H1 (cell line): ENCODE results near the gene LIG3. TPM values are rescaled to one million over a fixed set of nuclear protein-coding genes. Genes with fewer than 3 reads are reported as not detected.

Source experiments
- CTCF ChIA-PET: fragments of 300-600 bp; sonication (Branson Sonifier 250); formaldehyde crosslinking; loops from one replicate; lab custom pipeline; 2021; ENCODE audit not compliant: partially characterized antibody; lab: Charles Lee
- POLR2A ChIA-PET: fragments of 300-600 bp; sonication (Branson Sonifier 250); formaldehyde crosslinking; loops from one replicate; lab custom pipeline; 2021; ENCODE audit warnings: inconsistent platforms; ENCODE audit not compliant: partially characterized antibody; lab: Charles Lee
- DNase-seq, 2 experiments: peaks; one replicate each; pipeline versions ENCODE4 v3.0.0 to v3.0.0-alpha.2; 2010 to 2022; ENCODE audit warnings: low spot score in 2 of 2, low read depth in 1 of 2, mixed read lengths in 1 of 2
- FAIRE-seq: peaks from 2 replicates; lab custom pipeline; 2011; peaks lifted over from hg19 to GRCh38; lab: Jason Lieb, UNC
- H2AFZ ChIP-seq: 2 replicates; pipeline ENCODE4 v1.8.1; 2012; ENCODE audit warnings: low read length, inconsistent platforms
- H2AK5ac ChIP-seq: 2 replicates; pipeline ENCODE4 v1.6.1; 2013; ENCODE audit warnings: low read depth, low read length
- H2BK120ac ChIP-seq: replicated peaks from 2 replicates; pipeline ENCODE3; 2013; ENCODE audit warnings: low read depth, low read length, inconsistent platforms
- H2BK12ac ChIP-seq: 2 replicates; pipeline ENCODE4 v1.6.1; 2013; ENCODE audit warnings: low read depth, low read length
- H2BK15ac ChIP-seq: 2 replicates; pipeline ENCODE4 v1.6.1; 2013; ENCODE audit warnings: low read length
- H2BK20ac ChIP-seq: 2 replicates; pipeline ENCODE4 v1.6.1; 2013; ENCODE audit warnings: low read length
- H2BK5ac ChIP-seq: 2 replicates; pipeline ENCODE4 v1.6.1; 2013; ENCODE audit warnings: low read depth, low read length
- H3K14ac ChIP-seq: 2 replicates; pipeline ENCODE4 v1.6.1; 2013; ENCODE audit warnings: inconsistent platforms; ENCODE audit not compliant: insufficient read length
- H3K18ac ChIP-seq: 2 replicates; pipeline ENCODE4 v1.6.1; 2013; ENCODE audit warnings: low read length; ENCODE audit errors: extremely low read depth
- H3K23ac ChIP-seq: 2 replicates; pipeline ENCODE4 v1.6.1; 2013; ENCODE audit warnings: inconsistent platforms; ENCODE audit not compliant: insufficient read length
- H3K23me2 ChIP-seq: 2 replicates; pipeline ENCODE4 v1.6.1; 2013; ENCODE audit warnings: low read depth, low read length
- H3K27ac ChIP-seq: 2 replicates; pipeline ENCODE4 v1.6.1; 2011; ENCODE audit warnings: low read depth, low read length, inconsistent platforms
- H3K27me3 ChIP-seq, 4 experiments: replicated peaks in 1 of 4; 1 replicate in 1 of 4; 2 replicates in 3 of 4; pipeline versions ENCODE4 v1.6.1 to v1.8.1; 2011 to 2013; ENCODE audit warnings: low read length in 3 of 4, mild to moderate bottlenecking in 3 of 4, inconsistent platforms in 2 of 4, mixed read lengths in 2 of 4, moderate library complexity in 1 of 4; ENCODE audit not compliant: control insufficient read depth in 3 of 4, insufficient read depth in 3 of 4; ENCODE audit errors: extremely low read depth in 1 of 4
- H3K36me3 ChIP-seq, 4 experiments: 2 replicates each; pipeline versions ENCODE4 v1.6.1 to v1.8.1; 2011 to 2013; ENCODE audit warnings: mild to moderate bottlenecking in 4 of 4, low read length in 3 of 4, moderate library complexity in 2 of 4, control low read depth in 1 of 4, inconsistent platforms in 1 of 4; ENCODE audit not compliant: insufficient read depth in 4 of 4, control insufficient read depth in 2 of 4
- H3K4ac ChIP-seq: replicated peaks from 2 replicates; pipeline ENCODE3; 2013; ENCODE audit warnings: low read length, low read depth, mixed read lengths, inconsistent platforms; ENCODE audit not compliant: insufficient read length
- H3K4me1 ChIP-seq, 4 experiments: replicated peaks in 1 of 4; 1 replicate in 1 of 4; 2 replicates in 3 of 4; pipeline versions ENCODE4 v1.6.1 to v1.8.1; 2011 to 2013; ENCODE audit warnings: low read length in 3 of 4, inconsistent platforms in 2 of 4, mixed read lengths in 1 of 4; ENCODE audit not compliant: insufficient read depth in 4 of 4, control insufficient read depth in 3 of 4
- H3K4me2 ChIP-seq, 2 experiments: 2 replicates each; pipeline versions ENCODE4 v1.6.1 to v1.8.1; 2011 to 2013; ENCODE audit warnings: low read depth in 2 of 2, low read length in 2 of 2, control low read depth in 1 of 2, inconsistent platforms in 1 of 2, mild to moderate bottlenecking in 1 of 2; ENCODE audit not compliant: insufficient read depth in 1 of 2
- H3K4me3 ChIP-seq, 4 experiments: fragments of 200-600, 300-600 bp in 1 of 4; sonication (generic), shearing (Covaris generic), sonication (Bioruptor Twin) in 1 of 4; 2 replicates each; pipeline versions ENCODE4 v1.5.1 to v1.8.1; 2011 to 2016; ENCODE audit warnings: low read length in 4 of 4, low read depth in 3 of 4, control low read depth in 2 of 4, inconsistent platforms in 2 of 4, mild to moderate bottlenecking in 2 of 4, mixed read lengths in 1 of 4, moderate library complexity in 1 of 4; ENCODE audit not compliant: insufficient read depth in 2 of 4; ENCODE audit errors: extremely low read depth in 1 of 4
- H3K56ac ChIP-seq: replicated peaks from 2 replicates; pipeline ENCODE3; 2013; ENCODE audit warnings: low read depth, mild to moderate bottlenecking, mixed read lengths, low read length, inconsistent platforms; ENCODE audit not compliant: insufficient read length
- H3K79me1 ChIP-seq: 2 replicates; pipeline ENCODE4 v1.6.1; 2013; ENCODE audit warnings: low read depth, low read length, control low read depth
- H3K79me2 ChIP-seq, 2 experiments: 2 replicates each; pipeline versions ENCODE4 v1.6.1 to v1.8.1; 2012 to 2013; ENCODE audit warnings: low read length in 2 of 2, mild to moderate bottlenecking in 2 of 2, inconsistent platforms in 1 of 2; ENCODE audit not compliant: insufficient read depth in 2 of 2, control insufficient read depth in 1 of 2
- H3K9ac ChIP-seq, 4 experiments: replicated peaks in 1 of 4; 1 replicate in 1 of 4; 2 replicates in 3 of 4; pipeline versions ENCODE4 v1.6.1 to v1.8.1; 2011 to 2013; ENCODE audit warnings: low read depth in 3 of 4, low read length in 3 of 4, control low read depth in 2 of 4, mild to moderate bottlenecking in 2 of 4, moderate library complexity in 2 of 4, inconsistent platforms in 1 of 4; ENCODE audit errors: extremely low read depth in 1 of 4
- H3K9me3 ChIP-seq, 2 experiments: 2 replicates each; pipeline versions ENCODE4 v1.6.1 to v1.8.1; 2012 to 2013; ENCODE audit warnings: mild to moderate bottlenecking in 2 of 2, moderate library complexity in 2 of 2, control low read depth in 1 of 2, inconsistent platforms in 1 of 2, low read depth in 1 of 2, low read length in 1 of 2, mixed read lengths in 1 of 2; ENCODE audit not compliant: insufficient read depth in 2 of 2
- H4K20me1 ChIP-seq, 2 experiments: replicated peaks in 1 of 2; 2 replicates each; pipeline versions ENCODE3 to v1.8.1; 2011 to 2013; ENCODE audit warnings: inconsistent platforms in 2 of 2, low read length in 2 of 2, mild to moderate bottlenecking in 1 of 2; ENCODE audit not compliant: insufficient read depth in 2 of 2, control insufficient read depth in 1 of 2
- H4K5ac ChIP-seq: 2 replicates; pipeline ENCODE4 v1.6.1; 2013; ENCODE audit warnings: low read length, low read depth, mixed read lengths, inconsistent platforms; ENCODE audit not compliant: insufficient read length
- H4K8ac ChIP-seq: 2 replicates; pipeline ENCODE4 v1.8.0; 2013; ENCODE audit warnings: mild to moderate bottlenecking, moderate library complexity, low read length, inconsistent platforms; ENCODE audit not compliant: insufficient read depth; ENCODE audit errors: extremely low read depth
- H4K91ac ChIP-seq: replicated peaks from 2 replicates; pipeline ENCODE3; 2013; ENCODE audit warnings: low read length, mixed read lengths, inconsistent platforms; ENCODE audit not compliant: insufficient read length
- CHD2 ChIP-seq: IDR thresholded peaks from 2 replicates; pipeline ENCODE4 v1.6.1; 2012; ENCODE audit warnings: low read length, improper control_type of control experiment
- GABPA ChIP-seq: IDR thresholded peaks from 2 replicates; pipeline ENCODE4 v1.6.1; 2011; ENCODE audit warnings: mild to moderate bottlenecking, low read length, moderate library complexity, borderline replicate concordance; ENCODE audit not compliant: insufficient read depth
- NRF1 ChIP-seq: IDR thresholded peaks from 2 replicates; pipeline ENCODE4 v1.6.1; 2011; ENCODE audit warnings: mild to moderate bottlenecking, low read depth, low read length, improper control_type of control experiment
- SIX5 ChIP-seq: IDR thresholded peaks from 2 replicates; pipeline ENCODE4 v1.6.1; 2011; ENCODE audit warnings: mild to moderate bottlenecking, low read depth, low read length
- SP1 ChIP-seq: IDR thresholded peaks from 2 replicates; pipeline ENCODE4 v1.6.1; 2011; ENCODE audit warnings: low read depth, low read length
- SP2 ChIP-seq: IDR thresholded peaks from 2 replicates; pipeline ENCODE4 v1.6.1; 2012; ENCODE audit warnings: mild to moderate bottlenecking, low read length, inconsistent platforms
- SUZ12 ChIP-seq: fragments of 200-600 bp; sonication (generic); IDR thresholded peaks from 2 replicates; pipeline ENCODE4 v1.6.1; 2012; ENCODE audit warnings: mild to moderate bottlenecking, inconsistent platforms, low read length, moderate library complexity, mixed read lengths
- TAF7 ChIP-seq: optimal IDR thresholded peaks from 2 replicates; pipeline ENCODE3; 2011; ENCODE audit warnings: low read depth, mild to moderate bottlenecking, inconsistent platforms, low read length, moderate library complexity, borderline replicate concordance
- YY1 ChIP-seq: IDR thresholded peaks from 2 replicates; pipeline ENCODE4 v1.6.1; 2011; ENCODE audit warnings: low read depth, mild to moderate bottlenecking, low read length
- WGBS, 2 experiments: shearing (Covaris generic) in 1 of 2; methylation state at CpG; one replicate each; pipeline versions ENCODE4 v1.1.6 to v1.1.7; 2013 to 2015; ENCODE audit warnings: low lambda C conversion rate in 2 of 2, mixed read lengths in 2 of 2, inconsistent platforms in 1 of 2, low coverage in 1 of 2, missing lambda C conversion rate in 1 of 2; ENCODE audit not compliant: insufficient replicate concordance in 2 of 2, insufficient coverage in 1 of 2, insufficient read length in 1 of 2; ENCODE audit errors: extremely low coverage in 1 of 2, missing lambda C conversion rate in 1 of 2; 5-methylcytosine and 5-hydroxymethylcytosine counted together
- polyA plus RNA-seq, 7 experiments: library from polyadenylated mRNA; depleted of rRNA in 3 of 7; stranded (reverse) in 5 of 7; unstranded in 2 of 7; fragments of >200 nt in 5 of 7; fragments of 200-250 nt in 2 of 7; gene quantifications; 1 replicate in 5 of 7; 2 replicates in 1 of 7; 4 replicates in 1 of 7; pipeline versions ENCODE4 v1.2.1 to v1.2.3, GENCODE V29; 2011 to 2013; ENCODE audit warnings: missing spikeins in 2 of 7, mixed read lengths in 2 of 7
- total RNA-seq: library from RNA; stranded (reverse); fragmentation: NEBNext Ultra II Directional; extraction: Animal tissue kit (Norgen Biotek cat#: 25700); gene quantifications from 2 replicates; pipeline ENCODE4 v1.2.1, GENCODE V29; 2021
- TF ChIP-seq, protein P1 (sequence below): IDR thresholded peaks from 2 replicates; pipeline ENCODE4 v1.6.1; 2011; ENCODE audit warnings: low read length, improper control_type of control experiment
- TF ChIP-seq, protein P2 (sequence below): IDR thresholded peaks from 2 replicates; pipeline ENCODE4 v1.6.1; 2011; ENCODE audit warnings: low read depth, mild to moderate bottlenecking, low read length; ENCODE audit not compliant: insufficient read depth

Gene LIG3
- total and polyA plus RNA-seq, 2 of the 8 experiments (the other 6 are each of a cell fraction or from before 2014, with no cell fraction given) = 63.6 to 89.3 TPM

DNA sequence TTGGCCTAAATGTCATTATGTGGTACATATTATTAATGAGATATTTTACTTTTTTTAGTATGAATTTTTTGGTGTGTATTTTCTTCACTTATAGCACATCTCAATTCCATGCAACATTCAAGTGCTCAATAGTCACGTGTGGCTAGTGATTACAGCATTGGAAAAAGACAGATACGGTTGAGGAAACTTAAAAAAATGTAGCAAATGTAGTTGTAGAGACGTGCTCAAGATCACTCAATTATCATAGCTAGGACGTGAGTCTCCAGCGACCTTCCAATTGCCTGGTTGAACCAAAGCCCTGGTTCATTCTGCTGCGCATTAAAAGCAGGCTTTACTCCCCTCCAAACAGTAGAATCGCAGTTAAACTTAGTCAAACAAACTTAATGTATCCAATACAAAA is 1.2 kb upstream of the LIG3 start:
- POLR2A ChIA-PET = interaction anchor here (0.7 to 4.9 kb wide), 8 partner anchors 11 to 161 kb away, joined by 3 to 44 read pairs (median 4); partner anchors contain the start of genes CCT6B and ZNF830
- Histone ChIP-seq H4K91ac (no peak overlapping the region), H3K4me2 (peak overlapping the region in 1 of 2 experiments; percentile 90; a peak in 2 of 4 replicates), H3K9ac (no peak overlapping the region), H3K23me2 (no peaks in the 10 kb centered on the region; the same call in 1 of the 2 replicates), H4K20me1 (no peaks in the 10 kb centered on the region)
- TF ChIP-seq SUZ12 (no peak), GABPA (no peak), NRF1 (no peak), SP2 (no peak), SIX5 (no peak), YY1 (no peak), CHD2 (no peak), TAF7 (no peak), SP1 (no peak)
- TF ChIP-seq, protein P1, sequence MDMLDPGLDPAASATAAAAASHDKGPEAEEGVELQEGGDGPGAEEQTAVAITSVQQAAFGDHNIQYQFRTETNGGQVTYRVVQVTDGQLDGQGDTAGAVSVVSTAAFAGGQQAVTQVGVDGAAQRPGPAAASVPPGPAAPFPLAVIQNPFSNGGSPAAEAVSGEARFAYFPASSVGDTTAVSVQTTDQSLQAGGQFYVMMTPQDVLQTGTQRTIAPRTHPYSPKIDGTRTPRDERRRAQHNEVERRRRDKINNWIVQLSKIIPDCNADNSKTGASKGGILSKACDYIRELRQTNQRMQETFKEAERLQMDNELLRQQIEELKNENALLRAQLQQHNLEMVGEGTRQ = no peak
- TF ChIP-seq, protein P2, sequence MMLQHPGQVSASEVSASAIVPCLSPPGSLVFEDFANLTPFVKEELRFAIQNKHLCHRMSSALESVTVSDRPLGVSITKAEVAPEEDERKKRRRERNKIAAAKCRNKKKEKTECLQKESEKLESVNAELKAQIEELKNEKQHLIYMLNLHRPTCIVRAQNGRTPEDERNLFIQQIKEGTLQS = no peak
- TF ChIP-seq, all 59 proteins: peak for 0
- H3K27ac ChIP-seq = no peak overlapping the region
- no peak overlapping the region for H2BK12ac ChIP-seq
- no peak overlapping the region for H4K5ac ChIP-seq
- 87% methylated on average over 7 of the region's 7 CpGs; no CpG with 5 or more reads in 1 of the 2 experiments for WGBS, 2 experiments
- DNase-seq = no peak
- no peaks in the 10 kb centered on the region for H3K9me3 ChIP-seq
- H3K36me3 ChIP-seq = peaks cover 0 to 15% (median 4%) of the 10 kb centered on the region in 4 experiments; a peak in 5 of 8 replicates
- CTCF ChIA-PET = interaction anchor here (0.7 kb wide), 1 partner anchor 434 kb away, joined by 3 read pairs; no protein-coding TSS in a partner anchor
- H2BK120ac ChIP-seq = no peak overlapping the region
- peak overlapping the region in 1 of 4 experiments; percentile 98; a peak in 2 of 8 replicates for H3K4me3 ChIP-seq
- H4K8ac ChIP-seq = no peak overlapping the region
- no peak overlapping the region for H2BK15ac ChIP-seq
- no peak overlapping the region for H3K56ac ChIP-seq
- H3K79me1 ChIP-seq = peaks cover 3% of the 10 kb centered on the region; the same call in 1 of the 2 replicates
- peaks cover 3 to 33% of the 10 kb centered on the region in 2 experiments for H3K79me2 ChIP-seq
- no peak overlapping the region for H3K23ac ChIP-seq
- H3K4me1 ChIP-seq = peaks cover 0 to 6% (median 4%) of the 10 kb centered on the region in 4 experiments; a peak in 4 of 7 replicates
- no peak overlapping the region for H3K4ac ChIP-seq
- no peak overlapping the region for H2AK5ac ChIP-seq
- no peak overlapping the region for H2BK20ac ChIP-seq
- no peak for FAIRE-seq
- H2AFZ ChIP-seq = no peak overlapping the region
- H2BK5ac ChIP-seq = no peak overlapping the region
- no peak overlapping the region for H3K14ac ChIP-seq
- H3K27me3 ChIP-seq = no peaks in the 10 kb centered on the region
- H3K18ac ChIP-seq = no peak overlapping the region; the same call in 1 of the 2 replicates
